Measurements from ENCODE around the gene SULT1C2.

Gene SULT1C2

GRCh38 chr2:108297436-108298141 lies 8.9 kb downstream of the SULT1C2 start:
- no peak for DNase-seq

GRCh38 chr2:108301558-108301957 lies 12.9 kb downstream of the SULT1C2 start:
- DNase-seq = no peak

- DNase-seq = no peak
These were observed 16.3 kb downstream of the SULT1C2 start for GRCh38 chr2:108304975-108305374.

DNA sequence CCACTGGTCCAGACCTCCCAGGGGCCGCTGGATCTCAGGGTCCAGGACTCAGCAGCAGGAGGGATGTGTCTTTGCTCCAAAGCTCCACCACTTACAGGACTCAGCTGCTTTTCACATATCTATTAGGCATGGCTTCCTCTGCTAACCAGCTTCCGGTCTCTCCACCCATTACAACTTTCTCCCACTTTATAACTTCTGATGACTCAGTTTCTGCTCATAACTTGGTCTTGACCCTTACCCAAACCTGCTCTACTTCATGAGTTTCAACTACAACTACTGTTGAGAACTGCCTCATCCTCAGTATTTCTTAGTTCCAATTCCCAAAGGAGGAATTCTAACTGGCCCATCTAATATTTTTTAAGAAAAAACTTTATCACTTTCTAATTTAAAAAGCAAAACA lies 17.2 kb downstream of the SULT1C2 start:
- no peak for DNase-seq

DNA sequence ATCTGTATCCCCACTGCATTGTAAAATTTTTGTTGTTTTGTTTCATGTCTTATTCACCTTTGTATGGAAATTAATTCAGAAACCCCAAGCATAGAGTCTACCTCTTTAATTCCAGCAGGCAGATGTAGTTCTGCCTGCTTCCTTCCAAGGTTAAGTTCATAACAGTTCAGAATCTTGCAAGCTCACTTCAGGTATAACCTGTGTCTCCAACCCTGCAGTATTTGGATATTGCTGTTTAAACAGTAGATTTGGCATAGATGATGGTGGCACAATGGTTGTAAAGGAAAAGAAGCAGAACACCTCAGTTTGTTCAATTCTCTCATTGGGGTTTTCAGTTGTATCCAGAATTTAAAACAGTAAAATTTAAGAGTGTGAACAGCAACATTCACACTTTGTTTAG lies 21.2 kb downstream of the SULT1C2 start:
- no peak for DNase-seq

- DNase-seq = no peak
These were observed 26.0 kb downstream of the SULT1C2 start for GRCh38 chr2:108314586-108315296.

- DNase-seq = no peak
These were observed 26.8 kb downstream of the SULT1C2 start for GRCh38 chr2:108315444-108315934.

DNA sequence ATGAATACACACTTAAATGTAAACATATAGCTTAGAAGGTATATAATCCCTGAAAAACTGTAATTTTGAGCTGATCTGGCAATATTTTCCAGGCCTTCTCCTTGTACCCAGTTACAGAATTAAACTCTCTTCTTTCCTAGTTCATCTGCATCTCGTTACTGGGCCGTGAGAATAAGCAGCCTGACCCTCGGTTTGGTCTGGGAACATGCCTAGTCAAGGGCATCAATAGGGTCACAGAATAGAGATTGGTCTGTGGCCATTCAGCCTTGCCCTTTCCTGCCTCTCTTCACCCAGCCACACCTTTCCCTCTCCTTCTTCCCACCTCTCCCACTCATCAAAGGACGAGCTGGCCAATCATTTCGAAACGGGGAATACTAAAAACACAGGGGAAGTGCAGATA lies 27.3 kb downstream of the SULT1C2 start:
- DNase-seq = no peak

GRCh38 chr2:108316461-108317258 lies 28.0 kb downstream of the SULT1C2 start:
- DNase-seq = no peak

GRCh38 chr2:108320326-108320922 lies 31.7 kb downstream of the SULT1C2 start:
- DNase-seq = no peak

DNA sequence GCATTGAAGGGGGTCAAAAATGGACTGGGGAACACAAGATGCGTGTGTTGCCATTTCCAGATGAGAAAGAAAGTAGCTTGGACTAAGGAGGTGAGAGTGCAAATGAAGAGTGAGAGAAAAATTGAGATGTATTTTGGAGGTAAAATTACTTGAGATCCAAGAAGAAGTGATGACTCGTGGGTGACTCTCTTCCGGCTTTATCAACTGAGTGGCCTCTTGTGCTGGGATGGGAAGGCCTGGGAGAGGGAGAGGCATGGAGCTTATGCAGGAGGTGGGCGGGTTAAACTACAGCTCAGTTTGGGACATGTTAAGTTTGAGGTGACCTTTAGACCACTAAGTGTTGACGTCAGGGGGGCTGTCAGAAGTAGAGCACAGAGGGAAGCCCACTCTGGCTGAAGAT lies 34.9 kb downstream of the SULT1C2 start:
- no peak for DNase-seq

- no peak for DNase-seq
These were observed 36.0 kb downstream of the SULT1C2 start for GRCh38 chr2:108324531-108325255.

DNA sequence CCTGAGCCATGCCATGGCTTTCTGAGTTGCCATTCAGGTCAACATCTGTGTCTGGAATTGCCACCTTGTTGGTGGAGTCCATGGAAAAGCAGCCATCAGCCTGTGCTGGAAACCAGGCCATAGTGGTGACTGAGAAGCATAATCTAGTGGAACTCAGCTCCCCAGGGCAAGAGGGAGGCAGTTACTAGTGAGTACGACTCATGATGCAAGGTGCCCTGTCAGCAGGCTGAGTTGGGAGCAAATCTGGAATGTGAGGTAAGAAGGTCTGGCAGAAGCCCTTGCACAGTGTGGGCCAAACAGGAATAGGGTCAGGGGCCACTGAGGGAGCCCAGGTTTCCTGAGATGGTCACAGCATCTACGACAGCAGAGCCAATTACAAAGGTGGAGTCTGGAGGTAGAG lies 37.1 kb downstream of the SULT1C2 start:
- no peak for DNase-seq

DNA sequence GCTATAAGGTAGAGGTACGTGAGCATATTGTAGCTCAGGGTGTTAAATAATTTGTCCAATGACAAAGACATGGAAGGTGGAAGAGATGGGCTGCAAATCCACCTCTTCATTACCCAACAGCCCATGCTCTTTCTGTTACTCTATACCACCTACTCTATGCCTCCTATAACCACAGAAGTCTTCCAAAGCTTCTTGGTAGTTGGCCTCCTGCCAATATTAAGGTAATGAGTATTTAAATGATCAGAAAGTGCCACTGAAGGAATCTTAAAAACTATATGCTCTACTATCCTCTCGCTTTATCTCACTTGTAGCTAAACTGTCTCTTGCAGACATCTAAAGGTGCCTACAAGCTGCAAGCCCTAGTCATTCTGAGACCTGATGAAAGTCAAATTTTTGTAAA lies 41.1 kb downstream of the SULT1C2 start:
- no peak for DNase-seq

DNA sequence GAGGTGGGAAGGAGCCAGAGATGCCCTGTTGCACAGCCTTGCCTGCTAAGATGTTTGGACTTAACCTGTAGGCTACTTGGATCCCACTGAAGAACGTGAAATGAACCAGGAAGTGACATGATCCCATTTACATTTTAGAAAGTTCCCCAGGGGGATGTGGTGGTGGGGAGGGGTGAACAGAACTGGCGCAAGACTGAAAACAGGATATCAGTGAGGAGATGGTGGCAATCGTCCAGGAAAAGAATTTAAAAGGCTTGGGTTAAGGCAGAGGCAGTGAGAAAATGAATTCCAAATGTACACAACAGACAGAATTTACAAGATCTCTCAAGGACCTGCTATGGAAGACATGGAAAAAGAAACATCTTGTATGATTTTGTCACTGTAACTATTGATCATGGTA lies 42.3 kb downstream of the SULT1C2 start:
- no peak for DNase-seq

GRCh38 chr2:108345951-108346350 lies 57.3 kb downstream of the SULT1C2 start:
- no peak for DNase-seq

DNA sequence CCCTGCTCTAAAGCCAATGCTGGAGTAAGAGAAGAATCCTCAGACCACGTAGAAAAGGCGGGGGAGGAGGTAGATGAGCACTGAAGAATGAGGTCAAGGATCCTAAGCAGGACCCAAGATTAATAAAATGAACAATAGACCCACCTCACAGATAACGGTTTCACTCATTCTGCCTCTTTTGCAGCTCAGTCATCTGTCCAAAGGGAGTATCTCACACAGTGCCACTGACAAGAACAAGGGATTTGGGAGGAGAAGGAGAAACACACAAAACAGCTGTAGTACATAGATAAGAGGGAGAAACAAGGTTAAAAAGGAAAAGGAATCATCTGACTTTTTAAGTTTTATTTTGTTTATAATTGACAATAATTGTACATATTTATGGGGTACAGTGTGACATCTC lies 58.1 kb downstream of the SULT1C2 start:
- DNase-seq = no peak

GRCh38 chr2:108347786-108348185 lies 59.1 kb downstream of the SULT1C2 start:
- DNase-seq = no peak

DNA sequence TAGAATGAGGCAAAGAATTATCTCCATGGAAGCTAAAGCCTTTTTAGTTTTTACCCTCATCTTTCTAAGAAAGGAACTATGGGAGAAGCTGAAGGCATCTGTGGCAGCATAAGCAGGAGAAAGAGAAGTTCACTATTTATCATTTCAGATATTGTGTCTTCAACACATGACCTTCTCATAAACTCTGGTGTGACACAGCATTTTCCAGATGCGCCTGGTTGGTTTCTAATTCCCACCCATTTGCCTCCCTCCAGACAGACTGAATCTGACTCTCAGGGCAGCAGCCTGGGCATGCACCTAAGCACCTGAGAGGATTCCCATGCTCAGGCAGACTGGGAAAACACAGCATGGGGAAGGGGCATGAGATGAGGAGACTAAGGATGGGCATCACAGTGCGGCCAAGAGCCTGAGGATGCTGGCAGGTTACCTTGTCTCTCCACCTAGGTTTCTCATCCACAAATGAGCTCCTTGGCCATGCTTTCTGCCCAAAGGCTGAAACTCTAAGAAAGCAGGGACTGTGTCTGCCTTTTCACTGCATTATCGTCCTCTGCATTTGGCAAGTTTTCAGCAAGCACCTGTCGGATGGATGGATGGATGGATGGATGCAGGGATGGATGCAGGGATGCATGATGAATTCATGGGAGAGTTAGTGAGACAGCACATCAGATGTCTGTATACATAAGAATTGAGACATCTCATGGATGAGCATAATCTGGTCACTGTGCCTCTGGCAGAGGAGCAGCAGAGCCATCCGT lies 60.3 kb downstream of the SULT1C2 start:
- no peak for DNase-seq

GRCh38 chr2:108349571-108349928 lies 60.9 kb downstream of the SULT1C2 start:
- DNase-seq = no peak

DNA sequence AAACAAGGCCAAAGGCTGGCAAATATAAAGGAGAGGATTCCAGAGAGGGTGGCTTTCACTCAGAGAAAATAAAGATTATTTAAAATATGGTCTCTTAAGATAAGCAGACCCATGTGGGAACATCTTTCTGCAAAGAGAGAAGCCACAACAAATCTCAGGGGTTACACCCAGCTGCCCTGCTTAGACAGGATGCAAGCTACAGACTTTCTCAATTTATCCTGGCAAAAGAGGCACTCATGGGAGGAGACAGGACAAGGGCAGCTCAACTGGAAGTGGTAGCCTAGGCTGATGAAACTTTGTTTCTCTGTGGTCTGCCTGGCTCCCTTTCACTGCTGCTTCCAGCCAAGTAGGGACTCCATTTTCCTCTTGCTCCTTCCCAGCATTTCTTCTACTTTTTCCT lies 63.2 kb downstream of the SULT1C2 start:
- DNase-seq = no peak

GRCh38 chr2:108354136-108354535 lies 65.4 kb downstream of the SULT1C2 start:
- DNase-seq = no peak
